Pancreas (tissue), 10 donors: ENCODE results near the gene PGGT1B. TPM values are rescaled to one million over a fixed set of nuclear protein-coding genes. Genes with fewer than 3 reads are reported as not detected.

ENCODE experiments used
- ATAC-seq, 4 donors: fragments of 200-7000 bp; cut with Tn5 transposase; one replicate each; pipeline versions ENCODE4 v1.8.0 to v1.9.1; 2020; ENCODE audit warnings: mild to moderate bottlenecking in 4 of 4, moderate library complexity in 4 of 4
- DNase-seq, 6 donors: peaks; one replicate each; pipeline ENCODE4 v3.0.0-alpha.2; 2020
- FAIRE-seq: peaks from 2 replicates; lab custom pipeline; 2012; peaks lifted over from hg19 to GRCh38; lab: Jason Lieb, UNC
- H3K27ac ChIP-seq, 4 donors: fragments of 200-600 bp; sonication (generic); 1 replicate in 3 of 4; 2 replicates in 1 of 4; pipeline versions ENCODE4 v1.5.0 to v1.8.0; 2020
- H3K27me3 ChIP-seq, 4 donors: fragments of 200-600 bp; one replicate each; pipeline ENCODE4 v1.8.0; 2021
- H3K36me3 ChIP-seq, 3 donors: fragments of 200-600 bp; sonication (generic) in 1 of 3; one replicate each; pipeline versions ENCODE4 v1.5.0 to v1.8.0; 2020 to 2021
- H3K4me1 ChIP-seq, 3 donors: fragments of 200-600 bp; one replicate each; pipeline ENCODE4 v1.8.0; 2021
- H3K4me3 ChIP-seq, 4 donors: fragments of 200-600 bp; sonication (generic) in 2 of 4; one replicate each; pipeline versions ENCODE4 v1.5.0 to v1.8.0; 2020 to 2021
- H3K9me3 ChIP-seq, 4 donors: fragments of 200-600 bp; one replicate each; pipeline ENCODE4 v1.8.0; 2021
- WGBS, 2 donors: extraction: QIAGEN DNeasy Blood & Tissue Kit; methylation state at CpG; one replicate each; pipeline ENCODE4 v1.1.7; 2013; 5-methylcytosine and 5-hydroxymethylcytosine counted together
- intact Hi-C, 3 donors: fragments of 100-400 bp; cut with DNase I; formaldehyde crosslinking; loops; one replicate each; pipeline versions ENCODE4 v1.11.1 to v1.14.2; 2022
- polyA plus RNA-seq, 2 donors: library from polyadenylated mRNA; stranded (reverse); fragments of 200-250 nt; gene quantifications; one replicate each; pipeline ENCODE4 v1.2.3, GENCODE V29; 2013
- total RNA-seq, 6 donors: library from RNA; stranded (reverse); fragmentation: NEBNext Ultra II Directional in 4 of 6; extraction: Animal tissue kit (Norgen Biotek cat#: 25700) in 4 of 6; gene quantifications; one replicate each; pipeline versions ENCODE4 v1.2.1 to v1.2.4, GENCODE V29; 2021 to 2023
- TF ChIP-seq, protein P1 (sequence below), 4 donors: fragments of 200-600 bp; sonication (generic) in 3 of 4; IDR thresholded peaks; one replicate each; pipeline versions ENCODE4 v1.5.0 to v1.8.0; 2021; ENCODE audit warnings: antibody characterized with exemption in 4 of 4
- donor health status: healthy with polysubstance abuse.
- donor health status: DM: no; HTN: no; CAD: no; lungs with moderate emphysema.
- donor health status: DM: no; HTN: no; CAD: no.
- donor health status: control.
- donor health status: control.
- donor health status: Bipolar disorder and iron deficiency.
- donor health status: DM: yes; HTN: yes; CAD: no.
- donor health status: DM: no; HTN: no; CAD: no.
- donor health status: DM: no; HTN: no; CAD: no.
- donor health status: DM: yes; HTN: yes; CAD: no.

The PGGT1B gene
- total and polyA plus RNA-seq, 8 donors = 1.7 to 24.5 (median 17.7) TPM

DNA sequence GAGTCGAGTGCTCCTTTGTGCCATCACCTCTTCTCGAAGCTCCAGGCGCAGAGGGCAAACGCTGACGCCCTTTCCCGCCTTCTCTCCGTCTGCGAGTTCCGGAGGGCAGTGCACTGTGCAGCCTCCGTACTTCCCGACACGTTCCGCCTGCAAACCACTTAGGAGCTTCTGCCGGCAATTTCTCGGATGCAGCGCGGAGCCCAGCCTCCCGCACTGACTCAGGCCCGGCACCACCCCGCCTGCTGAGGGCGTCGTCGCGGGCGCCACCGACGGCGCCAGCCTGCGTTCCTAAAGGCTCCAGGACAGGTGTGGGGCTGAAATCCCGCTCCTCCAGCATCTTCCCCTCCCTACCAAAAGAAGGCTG is 83.7 kb downstream of the PGGT1B start:
- H3K4me1 ChIP-seq = peaks cover 0 to 6% (median 4%) of the 10 kb centered on the region in 3 donors
- H3K9me3 ChIP-seq = no peaks in the 10 kb centered on the region
- H3K36me3 ChIP-seq = no peaks in the 10 kb centered on the region
- TF ChIP-seq, protein P1, sequence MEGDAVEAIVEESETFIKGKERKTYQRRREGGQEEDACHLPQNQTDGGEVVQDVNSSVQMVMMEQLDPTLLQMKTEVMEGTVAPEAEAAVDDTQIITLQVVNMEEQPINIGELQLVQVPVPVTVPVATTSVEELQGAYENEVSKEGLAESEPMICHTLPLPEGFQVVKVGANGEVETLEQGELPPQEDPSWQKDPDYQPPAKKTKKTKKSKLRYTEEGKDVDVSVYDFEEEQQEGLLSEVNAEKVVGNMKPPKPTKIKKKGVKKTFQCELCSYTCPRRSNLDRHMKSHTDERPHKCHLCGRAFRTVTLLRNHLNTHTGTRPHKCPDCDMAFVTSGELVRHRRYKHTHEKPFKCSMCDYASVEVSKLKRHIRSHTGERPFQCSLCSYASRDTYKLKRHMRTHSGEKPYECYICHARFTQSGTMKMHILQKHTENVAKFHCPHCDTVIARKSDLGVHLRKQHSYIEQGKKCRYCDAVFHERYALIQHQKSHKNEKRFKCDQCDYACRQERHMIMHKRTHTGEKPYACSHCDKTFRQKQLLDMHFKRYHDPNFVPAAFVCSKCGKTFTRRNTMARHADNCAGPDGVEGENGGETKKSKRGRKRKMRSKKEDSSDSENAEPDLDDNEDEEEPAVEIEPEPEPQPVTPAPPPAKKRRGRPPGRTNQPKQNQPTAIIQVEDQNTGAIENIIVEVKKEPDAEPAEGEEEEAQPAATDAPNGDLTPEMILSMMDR (IDR thresholded peaks at IDR 0.05) = no peak
- H3K4me3 ChIP-seq = peak overlapping the region in 1 of 4 donors; percentile 54
- intact Hi-C loops = no loop called here
- WGBS, 2 donors = 48 to 52% methylated on average over 29 to 30 of the region's 30 CpGs
- peak in 1 of 6 donors; percentile 51 for DNase-seq
- H3K27ac ChIP-seq = no peak overlapping the region
- FAIRE-seq = no peak
- peaks cover 3 to 42% (median 9%) of the 10 kb centered on the region in 4 donors for H3K27me3 ChIP-seq
- peak in 2 of 4 donors; percentile 14 to 40 for ATAC-seq

GRCh38 chr5:115170929-115171510 is 91.7 kb downstream of the PGGT1B start:
- H3K4me3 ChIP-seq = peak overlapping the region; percentile 79 to 97 (median 85)
- H3K4me1 ChIP-seq = no peaks in the 10 kb centered on the region
- no peaks in the 10 kb centered on the region for H3K9me3 ChIP-seq
- peaks cover 0 to 6% (median 0%) of the 10 kb centered on the region in 4 donors for H3K27me3 ChIP-seq
- TF ChIP-seq, protein P1 (IDR thresholded peaks at IDR 0.05) = no peak
- DNase-seq (no peak), FAIRE-seq (no peak), ATAC-seq (no peak)
- intact Hi-C loops = no loop called here
- peak overlapping the region in 1 of 4 donors; percentile 64 for H3K27ac ChIP-seq
- 20 to 21% methylated on average over 16 of the region's 16 CpGs for WGBS, 2 donors
- no peaks in the 10 kb centered on the region for H3K36me3 ChIP-seq

DNA sequence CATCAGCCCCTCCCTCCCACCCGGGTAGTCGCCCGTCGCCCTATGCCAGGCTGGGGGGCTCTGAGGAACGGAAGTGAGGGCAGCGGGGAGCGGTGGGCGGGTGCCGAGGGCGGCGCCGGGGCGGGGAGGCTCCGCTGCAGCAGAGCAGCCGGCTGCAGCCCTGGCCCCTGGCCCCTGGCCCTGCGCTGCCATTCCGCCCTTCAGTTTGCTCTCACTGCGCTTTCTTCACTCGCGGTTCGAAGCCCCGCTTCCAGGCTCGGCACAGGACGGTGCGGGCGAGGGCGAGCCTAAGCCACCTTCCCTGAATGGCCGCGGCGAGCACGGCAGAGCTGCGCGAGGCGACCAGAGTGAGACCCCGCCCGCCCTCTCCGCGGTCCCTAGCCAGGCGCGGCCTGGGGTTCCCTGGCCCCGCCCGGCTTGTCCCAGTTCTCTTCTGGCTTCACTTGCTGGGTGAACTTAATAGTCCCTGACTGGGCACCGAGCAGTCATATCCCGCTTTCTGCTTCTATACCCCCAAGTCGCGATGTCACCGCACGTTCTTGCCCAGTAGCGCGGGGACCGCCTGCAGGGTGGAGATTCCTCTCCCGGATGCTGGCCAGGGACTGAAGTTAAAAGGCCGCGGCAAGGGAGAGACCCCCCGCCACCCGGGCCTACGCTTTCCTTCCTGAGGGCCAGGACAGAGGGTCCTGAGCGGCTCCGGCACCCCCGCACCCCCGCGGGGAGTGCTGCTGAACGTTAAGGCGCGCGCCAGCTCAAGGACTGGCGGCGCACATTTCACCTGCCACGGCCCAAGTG is 92.3 kb downstream of the PGGT1B start:
- H3K27ac ChIP-seq = peak overlapping the region in 3 of 4 donors; percentile 63 to 69 (median 64)

GRCh38 chr5:115169487-115170133 is 93.1 kb downstream of the PGGT1B start, which contains the start of gene TRIM36:
TSS of gene TRIM36 (minus strand) at chr5:115169908. CDS start at chr5:115169634, 274 bp downstream.
- TF ChIP-seq, protein P1 (IDR thresholded peaks at IDR 0.05) = no peak
- Histone ChIP-seq H3K4me1 (no peaks in the 10 kb centered on the region), H3K27ac (peak within 1 kb of the TSS; percentile 58 to 72 (median 66)), H3K9me3 (no peaks in the 10 kb centered on the region), H3K4me3 (peak within 1 kb of the TSS; percentile 79 to 97 (median 85)), H3K27me3 (peaks cover 0 to 6% (median 0%) of the 10 kb centered on the region in 4 donors), H3K36me3 (no peaks in the 10 kb centered on the region)
- no peak for FAIRE-seq
- 0 to 1% methylated on average over 59 to 68 of the region's 68 CpGs for WGBS, 2 donors
- intact Hi-C loops = no loop called here
- ATAC-seq = peak; percentile 94 to 99 (median 98)
- DNase-seq = peak; percentile 93 to 99 (median 98)

More for the DNA sequence above, 92.3 kb downstream of the PGGT1B start:
- peak overlapping the region; percentile 79 to 97 (median 85) for H3K4me3 ChIP-seq
- TF ChIP-seq, protein P1 (IDR thresholded peaks at IDR 0.05) = no peak
- FAIRE-seq = no peak
- no peaks in the 10 kb centered on the region for H3K9me3 ChIP-seq
- H3K27me3 ChIP-seq = peaks cover 0 to 6% (median 0%) of the 10 kb centered on the region in 4 donors
- ATAC-seq = peak; percentile 74 to 81 (median 78)
- peak in 3 of 6 donors; percentile 25 to 75 (median 66) for DNase-seq
- no peaks in the 10 kb centered on the region for H3K4me1 ChIP-seq
- H3K36me3 ChIP-seq = no peaks in the 10 kb centered on the region
- 1% methylated on average over 57 to 69 of the region's 69 CpGs for WGBS, 2 donors
- intact Hi-C loops = no loop called here
